PC-3 (cell line): ENCODE measurements around the gene C11orf21.

ENCODE experiments used
- CTCF ChIP-seq: fragments of 300-600 bp; sonication (generic); conservative IDR thresholded peaks from 2 replicates; pipeline ENCODE4 v1.5.1; 2017; ENCODE audit warnings: antibody characterized with exemption, low read depth, mild to moderate bottlenecking, low read length
- EZH2 ChIP-seq: fragments of 300-600 bp; sonication (generic); IDR thresholded peaks from one replicate; pipeline ENCODE4 v1.6.1; 2017; ENCODE audit warnings: antibody characterized with exemption, mild to moderate bottlenecking, low read length; ENCODE audit not compliant: unreplicated experiment

- TF ChIP-seq CTCF, result no peak
- no peak for TF ChIP-seq EZH2
These were observed 19.0 kb upstream of the C11orf21 start for GRCh38 chr11:2320568-2321310.
